Measurements from ENCODE around the gene ACTN1.

DNA sequence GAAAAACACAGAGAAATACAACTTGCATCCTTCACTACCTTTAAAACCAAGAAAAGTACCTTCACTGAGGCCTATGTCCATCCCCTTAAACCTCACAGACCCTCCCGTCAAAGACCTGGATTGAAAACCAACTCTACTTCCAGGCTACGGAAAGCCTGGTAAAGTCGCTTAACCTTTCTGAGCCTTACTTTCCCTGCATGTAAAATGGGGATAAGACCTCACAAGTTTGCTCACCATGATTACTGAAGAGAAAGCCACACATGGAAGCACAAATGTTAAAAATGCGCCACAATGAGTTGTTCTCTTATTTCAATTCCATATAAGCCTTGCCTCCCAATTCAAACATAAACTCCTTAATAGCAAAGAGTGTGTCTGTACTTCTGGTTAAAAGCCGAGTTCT lies 8.4 kb downstream of the ACTN1 start:
- TF ChIP-seq, protein P1, sequence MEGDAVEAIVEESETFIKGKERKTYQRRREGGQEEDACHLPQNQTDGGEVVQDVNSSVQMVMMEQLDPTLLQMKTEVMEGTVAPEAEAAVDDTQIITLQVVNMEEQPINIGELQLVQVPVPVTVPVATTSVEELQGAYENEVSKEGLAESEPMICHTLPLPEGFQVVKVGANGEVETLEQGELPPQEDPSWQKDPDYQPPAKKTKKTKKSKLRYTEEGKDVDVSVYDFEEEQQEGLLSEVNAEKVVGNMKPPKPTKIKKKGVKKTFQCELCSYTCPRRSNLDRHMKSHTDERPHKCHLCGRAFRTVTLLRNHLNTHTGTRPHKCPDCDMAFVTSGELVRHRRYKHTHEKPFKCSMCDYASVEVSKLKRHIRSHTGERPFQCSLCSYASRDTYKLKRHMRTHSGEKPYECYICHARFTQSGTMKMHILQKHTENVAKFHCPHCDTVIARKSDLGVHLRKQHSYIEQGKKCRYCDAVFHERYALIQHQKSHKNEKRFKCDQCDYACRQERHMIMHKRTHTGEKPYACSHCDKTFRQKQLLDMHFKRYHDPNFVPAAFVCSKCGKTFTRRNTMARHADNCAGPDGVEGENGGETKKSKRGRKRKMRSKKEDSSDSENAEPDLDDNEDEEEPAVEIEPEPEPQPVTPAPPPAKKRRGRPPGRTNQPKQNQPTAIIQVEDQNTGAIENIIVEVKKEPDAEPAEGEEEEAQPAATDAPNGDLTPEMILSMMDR (IDR thresholded peaks at IDR 0.05) = no peak
- no peak for TF ChIP-seq POLR2A (IDR thresholded peaks at IDR 0.05)
